NK-92 (cell line): ENCODE data around the gene AMMECR1L.
"Not testable (repeated sequence)": the region's sequence is repeated elsewhere in the genome, so short reads cannot be mapped to it uniquely, and the experiment has no call there.

Experiments used
- DNase-seq: peaks from one replicate; lab custom pipeline; 2025; ENCODE audit not compliant: unreplicated experiment; lab: John Stamatoyannopoulos, UW

The AMMECR1L gene

GRCh38 chr2:127885780-127886592 lies at the start of gene AMMECR1L:
AMMECR1L (minus strand) TSS chr2:127885956; CDS start chr2:127874234, 11,722 bp downstream.
- not testable (repeated sequence) for DNase-seq

- DNase-seq = no peak
These were observed 49.6 kb upstream of the AMMECR1L start for GRCh38 chr2:127935337-127935736.

- DNase-seq = no peak
These were observed 46.6 kb upstream of the AMMECR1L start for GRCh38 chr2:127932199-127932876.

- DNase-seq = no peak
These were observed 43.7 kb upstream of the AMMECR1L start for GRCh38 chr2:127929449-127929848.

- no peak for DNase-seq
These were observed 41.6 kb upstream of the AMMECR1L start for GRCh38 chr2:127927384-127927783.

GRCh38 chr2:127917916-127918315 lies 32.2 kb upstream of the AMMECR1L start:
- DNase-seq = no peak

- DNase-seq = no peak
These were observed 28.2 kb upstream of the AMMECR1L start for GRCh38 chr2:127913808-127914457.

- no peak for DNase-seq
These were observed 26.0 kb upstream of the AMMECR1L start for GRCh38 chr2:127911737-127912136.

- no peak for DNase-seq
These were observed 24.7 kb upstream of the AMMECR1L start for GRCh38 chr2:127910415-127910814.

- DNase-seq = no peak
These were observed 23.3 kb upstream of the AMMECR1L start for GRCh38 chr2:127909019-127909418.

- DNase-seq = not testable (repeated sequence)
These were observed 22.1 kb upstream of the AMMECR1L start for GRCh38 chr2:127907733-127908400.

- DNase-seq = no peak
These were observed 20.6 kb upstream of the AMMECR1L start for GRCh38 chr2:127906206-127906926.

- no peak for DNase-seq
These were observed 15.7 kb upstream of the AMMECR1L start for GRCh38 chr2:127901339-127902056.

GRCh38 chr2:127897531-127898211 lies 11.9 kb upstream of the AMMECR1L start:
- DNase-seq = no peak

- no peak for DNase-seq
These were observed 7.7 kb upstream of the AMMECR1L start for GRCh38 chr2:127893494-127893893.

GRCh38 chr2:127893033-127893432 lies 7.3 kb upstream of the AMMECR1L start:
- DNase-seq = no peak

GRCh38 chr2:127891811-127892210 lies 6.1 kb upstream of the AMMECR1L start:
- DNase-seq = no peak

- not testable (repeated sequence) for DNase-seq
These were observed 5.0 kb upstream of the AMMECR1L start for GRCh38 chr2:127890756-127891155.

GRCh38 chr2:127888772-127889171 lies 3.0 kb upstream of the AMMECR1L start:
- no peak for DNase-seq
